ENCODE measurements around the gene TMEFF2. TPM values are rescaled to one million over a fixed set of nuclear protein-coding genes. Genes with fewer than 3 reads are reported as not detected.

TMEFF2 gene
- total and polyA plus RNA-seq, 2 donors (not counting 1 experiment from before 2014, with no cell fraction given), result not detected

DNA sequence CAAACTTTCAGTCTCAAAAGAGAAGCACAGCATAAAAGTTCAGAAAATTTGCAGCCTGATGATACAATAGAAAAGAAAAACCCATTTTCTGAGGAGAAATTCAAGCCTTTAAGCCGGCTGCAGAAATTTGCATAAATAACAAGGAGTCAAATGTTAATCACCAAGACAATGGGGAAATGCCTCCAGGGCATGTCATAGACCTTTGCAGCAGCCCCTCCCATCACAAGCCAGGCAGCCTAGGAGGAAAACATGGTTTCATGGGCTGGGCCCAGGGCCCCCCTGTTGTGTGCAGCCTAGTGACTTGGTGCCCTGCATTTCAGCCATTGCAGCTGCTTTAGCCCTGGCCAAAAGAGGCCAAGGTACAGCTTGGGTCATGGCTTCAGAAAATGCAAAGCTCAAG, 293.7 kb downstream of the TMEFF2 start:
- Mint-ChIP-seq H3K9me3 (ENCODE audit: insufficient read depth) (no peaks in the 10 kb centered on the region), H3K4me3 (no peak overlapping the region), H3K27ac (no peak overlapping the region), H3K27me3 (peaks cover 4% of the 10 kb centered on the region), H3K4me1 (no peaks in the 10 kb centered on the region)
- H4K20me1 ChIP-seq (ENCODE audit: control insufficient read depth, insufficient read depth, low read length, poor library complexity, severe bottlenecking), result no peaks in the 10 kb centered on the region
- no peaks in the 10 kb centered on the region for H3K36me3 ChIP-seq (replicated peaks in 1 of 2; ENCODE audit: control extremely low read depth in 1 of 2, control insufficient read depth in 1 of 2, extremely low read depth in 1 of 2, insufficient read depth in 2 of 2, low read length in 1 of 2)
- ChIA-PET POLR2A (no interaction called here), CTCF (no interaction called here)
- no peak for TF ChIP-seq EZH2 (IDR thresholded peaks at IDR 0.05; ENCODE audit: borderline replicate concordance, insufficient read depth, low read depth, low read length, poor library complexity, severe bottlenecking)
- ATAC-seq (ENCODE audit: low read depth) (no peak), DNase-seq (no peak)
- H3K79me2 ChIP-seq (ENCODE audit: control insufficient read depth, insufficient read depth, low read length), result no peaks in the 10 kb centered on the region
- H2AFZ ChIP-seq (ENCODE audit: insufficient read depth, low read depth, low read length, poor library complexity, severe bottlenecking), result no peak overlapping the region
- no peak overlapping the region for H3K4me2 ChIP-seq (replicated peaks; ENCODE audit: low read depth, low read length, poor library complexity, severe bottlenecking)
- H3K9ac ChIP-seq (ENCODE audit: low read length), result no peak overlapping the region
- H3K4me1 ChIP-seq (ENCODE audit: control insufficient read depth in 2 of 2, insufficient read depth in 2 of 2, low read length in 2 of 2), result no peaks in the 10 kb centered on the region
- H3K9me3 ChIP-seq (ENCODE audit: control extremely low read depth in 1 of 3, control insufficient read depth in 2 of 3, insufficient read depth in 1 of 3, low read length in 2 of 3), result peaks cover 0 to 8% (median 1%) of the 10 kb centered on the region in 3 donors
- H3K4me3 ChIP-seq (ENCODE audit: control extremely low read depth in 1 of 5, extremely low read depth in 1 of 5, insufficient read depth in 1 of 5, low read depth in 2 of 5, low read length in 4 of 5), result no peak overlapping the region
- intact Hi-C loops (cut with micrococcal nuclease), result no loop called here
- peaks cover 0 to 3% (median 0%) of the 10 kb centered on the region in 4 experiments for H3K27me3 ChIP-seq (replicated peaks in 1 of 4; ENCODE audit: control extremely low read depth in 1 of 4, control insufficient read depth in 3 of 4, insufficient read depth in 4 of 4, low read length in 3 of 4)
- WGBS (ENCODE audit: insufficient coverage), result 100% methylated on average over 1 of the region's 1 CpG
- H3K27ac ChIP-seq (ENCODE audit: low read length in 2 of 2), result no peak overlapping the region

DNA sequence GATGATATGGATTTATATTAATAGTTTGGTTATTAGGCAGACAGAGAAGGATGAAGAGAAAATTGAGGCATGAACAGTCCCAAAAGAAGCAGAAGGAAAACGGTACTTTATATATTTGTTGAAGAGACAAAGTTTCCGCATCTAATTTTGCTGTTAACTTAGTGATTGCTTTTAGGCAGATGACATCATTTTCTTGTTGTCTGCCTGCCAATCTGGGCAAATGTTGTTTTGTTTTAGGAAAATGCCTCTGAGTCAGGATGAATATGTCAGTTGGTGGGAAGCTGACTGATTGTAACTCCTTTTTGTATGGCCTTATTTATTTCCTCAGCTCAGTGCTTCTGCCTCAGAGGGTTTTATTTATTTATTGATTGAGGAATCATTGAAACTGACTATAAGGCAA, 295.3 kb downstream of the TMEFF2 start:
- H3K4me2 ChIP-seq (replicated peaks; ENCODE audit: low read depth, low read length, poor library complexity, severe bottlenecking), result no peak overlapping the region
- intact Hi-C loops (cut with micrococcal nuclease), result no loop called here
- CTCF ChIA-PET, result no interaction called here
- H3K79me2 ChIP-seq (ENCODE audit: control insufficient read depth, insufficient read depth, low read length), result no peaks in the 10 kb centered on the region
- H3K27me3 Mint-ChIP-seq, result peaks cover 4% of the 10 kb centered on the region
- H3K27ac ChIP-seq (ENCODE audit: low read length in 2 of 2), result no peak overlapping the region
- H3K4me1 ChIP-seq (ENCODE audit: control insufficient read depth in 2 of 2, insufficient read depth in 2 of 2, low read length in 2 of 2), result no peaks in the 10 kb centered on the region
- ATAC-seq (ENCODE audit: low read depth), result no peak
- no peaks in the 10 kb centered on the region for H3K9me3 Mint-ChIP-seq (ENCODE audit: insufficient read depth)
- peaks cover 0 to 8% (median 2%) of the 10 kb centered on the region in 3 donors for H3K9me3 ChIP-seq (ENCODE audit: control extremely low read depth in 1 of 3, control insufficient read depth in 2 of 3, insufficient read depth in 1 of 3, low read length in 2 of 3)
- no peak for TF ChIP-seq EZH2 (IDR thresholded peaks at IDR 0.05; ENCODE audit: borderline replicate concordance, insufficient read depth, low read depth, low read length, poor library complexity, severe bottlenecking)
- TF ChIP-seq, protein P1, sequence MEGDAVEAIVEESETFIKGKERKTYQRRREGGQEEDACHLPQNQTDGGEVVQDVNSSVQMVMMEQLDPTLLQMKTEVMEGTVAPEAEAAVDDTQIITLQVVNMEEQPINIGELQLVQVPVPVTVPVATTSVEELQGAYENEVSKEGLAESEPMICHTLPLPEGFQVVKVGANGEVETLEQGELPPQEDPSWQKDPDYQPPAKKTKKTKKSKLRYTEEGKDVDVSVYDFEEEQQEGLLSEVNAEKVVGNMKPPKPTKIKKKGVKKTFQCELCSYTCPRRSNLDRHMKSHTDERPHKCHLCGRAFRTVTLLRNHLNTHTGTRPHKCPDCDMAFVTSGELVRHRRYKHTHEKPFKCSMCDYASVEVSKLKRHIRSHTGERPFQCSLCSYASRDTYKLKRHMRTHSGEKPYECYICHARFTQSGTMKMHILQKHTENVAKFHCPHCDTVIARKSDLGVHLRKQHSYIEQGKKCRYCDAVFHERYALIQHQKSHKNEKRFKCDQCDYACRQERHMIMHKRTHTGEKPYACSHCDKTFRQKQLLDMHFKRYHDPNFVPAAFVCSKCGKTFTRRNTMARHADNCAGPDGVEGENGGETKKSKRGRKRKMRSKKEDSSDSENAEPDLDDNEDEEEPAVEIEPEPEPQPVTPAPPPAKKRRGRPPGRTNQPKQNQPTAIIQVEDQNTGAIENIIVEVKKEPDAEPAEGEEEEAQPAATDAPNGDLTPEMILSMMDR (IDR thresholded peaks at IDR 0.05), result no peak
- H3K27me3 ChIP-seq (replicated peaks in 1 of 4; ENCODE audit: control extremely low read depth in 1 of 4, control insufficient read depth in 3 of 4, insufficient read depth in 4 of 4, low read length in 3 of 4), result peaks cover 0 to 3% (median 0%) of the 10 kb centered on the region in 4 experiments
- POLR2A ChIA-PET, result no interaction called here
- H3K4me3 ChIP-seq (ENCODE audit: control extremely low read depth in 1 of 5, extremely low read depth in 1 of 5, insufficient read depth in 1 of 5, low read depth in 2 of 5, low read length in 4 of 5), result no peak overlapping the region
- H3K9ac ChIP-seq (ENCODE audit: low read length), result no peak overlapping the region
- H4K20me1 ChIP-seq (ENCODE audit: control insufficient read depth, insufficient read depth, low read length, poor library complexity, severe bottlenecking), result no peaks in the 10 kb centered on the region
- no peak for DNase-seq
- no peak overlapping the region for H3K27ac Mint-ChIP-seq
- no peaks in the 10 kb centered on the region for H3K4me1 Mint-ChIP-seq
- H3K4me3 Mint-ChIP-seq, result no peak overlapping the region
- WGBS (ENCODE audit: insufficient coverage), result 96% methylated on average over 2 of the region's 2 CpGs
- H3K36me3 ChIP-seq (replicated peaks in 1 of 2; ENCODE audit: control extremely low read depth in 1 of 2, control insufficient read depth in 1 of 2, extremely low read depth in 1 of 2, insufficient read depth in 2 of 2, low read length in 1 of 2), result no peaks in the 10 kb centered on the region
- no peak overlapping the region for H2AFZ ChIP-seq (ENCODE audit: insufficient read depth, low read depth, low read length, poor library complexity, severe bottlenecking)

All from B cell (primary cell).